A673 (cell line): ENCODE results near the gene NTNG1. TPM values are rescaled to one million over a fixed set of nuclear protein-coding genes. Genes with fewer than 3 reads are reported as not detected.

ENCODE experiments used
- BruUV-seq: library from RNA; stranded (reverse); fragments of 400-500 nt; replicated peaks from 2 replicates; lab custom pipeline; 2021; lab: Mats Ljungman, UMichigan
- CTCF ChIA-PET: fragments of 300-600 bp; sonication (Branson Sonifier 250); formaldehyde crosslinking; loops from one replicate; lab custom pipeline; 2022; ENCODE audit warnings: antibody characterized with exemption; lab: Charles Lee
- POLR2A ChIA-PET: fragments of 300-600 bp; sonication (Branson Sonifier 250); formaldehyde crosslinking; loops from one replicate; lab custom pipeline; 2022; ENCODE audit warnings: antibody characterized with exemption; ENCODE audit not compliant: low non-redundant PET; lab: Charles Lee
- DNase-seq: peaks from one replicate; pipeline ENCODE4 v3.0.0-alpha.2; 2015; ENCODE audit warnings: low spot score
- H3K27ac ChIP-seq: fragments of 200-600 bp; sonication (generic); 2 replicates; pipeline ENCODE4 v1.5.1; 2016; ENCODE audit warnings: mixed run types, low read depth, mild to moderate bottlenecking, mixed read lengths, antibody characterized with exemption, low read length; ENCODE audit not compliant: poor library complexity, severe bottlenecking
- H3K27me3 ChIP-seq: fragments of 200-600 bp; sonication (generic); replicated peaks from 2 replicates; pipeline ENCODE4 v1.6.1; 2017; ENCODE audit warnings: mixed run types, low read depth, mild to moderate bottlenecking, mixed read lengths, antibody characterized with exemption, low read length; ENCODE audit not compliant: insufficient read depth, poor library complexity
- H3K36me3 ChIP-seq: fragments of 200-600 bp; sonication (generic); 2 replicates; pipeline ENCODE4 v1.6.1; 2016; ENCODE audit warnings: mixed run types, mild to moderate bottlenecking, mixed read lengths, antibody characterized with exemption, low read length; ENCODE audit not compliant: insufficient read depth, poor library complexity, severe bottlenecking
- H3K4me1 ChIP-seq: fragments of 200-600 bp; sonication (generic); 2 replicates; pipeline ENCODE4 v1.6.1; 2017; ENCODE audit warnings: mixed run types, mild to moderate bottlenecking, mixed read lengths, antibody characterized with exemption, low read length; ENCODE audit not compliant: insufficient read depth, poor library complexity, severe bottlenecking
- H3K4me3 ChIP-seq: fragments of 200-600 bp; sonication (generic); 2 replicates; pipeline ENCODE4 v1.5.1; 2016; ENCODE audit warnings: low read depth, mixed run types, mild to moderate bottlenecking, mixed read lengths, low read length; ENCODE audit not compliant: poor library complexity, severe bottlenecking
- H3K9me3 ChIP-seq: fragments of 200-600 bp; sonication (generic); 2 replicates; pipeline ENCODE4 v1.6.1; 2016; ENCODE audit warnings: mixed run types, low read depth, mild to moderate bottlenecking, mixed read lengths, antibody characterized with exemption, low read length; ENCODE audit not compliant: poor library complexity, severe bottlenecking
- EZH2 ChIP-seq: fragments of 200-600 bp; sonication (generic); IDR thresholded peaks from 2 replicates; pipeline ENCODE4 v1.6.1; 2017; ENCODE audit warnings: borderline replicate concordance, low read depth, mild to moderate bottlenecking, mixed read lengths, antibody characterized with exemption, low read length; ENCODE audit not compliant: poor library complexity, severe bottlenecking
- intact Hi-C: fragments of 100-400 bp; cut with micrococcal nuclease; formaldehyde crosslinking; loops from one replicate; pipeline ENCODE4 v1.10.0; 2022; ENCODE audit not compliant: unreplicated experiment
- total RNA-seq: library from RNA; stranded (reverse); gene quantifications from 2 replicates; pipeline ENCODE4 v1.2.3, GENCODE V29; 2021
- TF ChIP-seq, protein P1 (sequence below): fragments of 300-800, 200-600 bp; sonication (generic); conservative IDR thresholded peaks from 2 replicates; pipeline ENCODE4 v1.5.1; 2017; ENCODE audit warnings: low read depth, mild to moderate bottlenecking, antibody characterized with exemption, low read length, moderate library complexity, mixed read lengths

NTNG1 gene
- total RNA-seq, 1 experiment from 2014 or later: 91.5 TPM

DNA sequence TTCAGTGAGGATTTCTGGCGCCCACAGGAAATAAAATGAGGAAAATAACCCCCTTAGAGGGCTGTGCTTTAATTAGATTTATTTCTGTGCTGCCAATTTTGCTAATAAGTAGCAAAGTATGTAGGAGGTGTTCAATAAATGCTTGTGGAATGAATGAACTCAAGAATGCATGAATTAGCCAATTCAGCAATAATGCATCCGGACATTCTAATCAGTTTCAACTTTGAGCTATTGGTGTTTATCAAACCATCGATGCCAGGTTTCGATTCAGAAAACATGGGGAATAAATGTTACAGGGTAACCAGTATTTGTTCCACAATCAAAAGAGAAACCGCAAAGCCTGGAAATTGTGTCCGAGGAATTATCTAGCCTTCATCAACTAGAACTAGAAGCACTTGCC is 353.2 kb downstream of the NTNG1 start:
- CTCF ChIA-PET: no interaction called here
- no TSS peak for BruUV-seq
- H3K4me3 ChIP-seq: no peak overlapping the region
- TF ChIP-seq, protein P1, sequence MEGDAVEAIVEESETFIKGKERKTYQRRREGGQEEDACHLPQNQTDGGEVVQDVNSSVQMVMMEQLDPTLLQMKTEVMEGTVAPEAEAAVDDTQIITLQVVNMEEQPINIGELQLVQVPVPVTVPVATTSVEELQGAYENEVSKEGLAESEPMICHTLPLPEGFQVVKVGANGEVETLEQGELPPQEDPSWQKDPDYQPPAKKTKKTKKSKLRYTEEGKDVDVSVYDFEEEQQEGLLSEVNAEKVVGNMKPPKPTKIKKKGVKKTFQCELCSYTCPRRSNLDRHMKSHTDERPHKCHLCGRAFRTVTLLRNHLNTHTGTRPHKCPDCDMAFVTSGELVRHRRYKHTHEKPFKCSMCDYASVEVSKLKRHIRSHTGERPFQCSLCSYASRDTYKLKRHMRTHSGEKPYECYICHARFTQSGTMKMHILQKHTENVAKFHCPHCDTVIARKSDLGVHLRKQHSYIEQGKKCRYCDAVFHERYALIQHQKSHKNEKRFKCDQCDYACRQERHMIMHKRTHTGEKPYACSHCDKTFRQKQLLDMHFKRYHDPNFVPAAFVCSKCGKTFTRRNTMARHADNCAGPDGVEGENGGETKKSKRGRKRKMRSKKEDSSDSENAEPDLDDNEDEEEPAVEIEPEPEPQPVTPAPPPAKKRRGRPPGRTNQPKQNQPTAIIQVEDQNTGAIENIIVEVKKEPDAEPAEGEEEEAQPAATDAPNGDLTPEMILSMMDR: no peak
- no peak for TF ChIP-seq EZH2
- no peak for DNase-seq
- H3K9me3 ChIP-seq: no peaks in the 10 kb centered on the region
- no peak overlapping the region for H3K27ac ChIP-seq
- POLR2A ChIA-PET: no interaction called here
- H3K36me3 ChIP-seq: no peaks in the 10 kb centered on the region
- no peaks in the 10 kb centered on the region for H3K4me1 ChIP-seq
- intact Hi-C loops: no loop called here
- no peaks in the 10 kb centered on the region for H3K27me3 ChIP-seq

GRCh38 chr1:107496002-107496401 is 355.2 kb downstream of the NTNG1 start:
- POLR2A ChIA-PET: no interaction called here
- H3K27ac ChIP-seq: no peak overlapping the region
- H3K9me3 ChIP-seq: no peaks in the 10 kb centered on the region
- TF ChIP-seq EZH2: no peak
- no peak for DNase-seq
- no peak overlapping the region for H3K4me3 ChIP-seq
- no TSS peak for BruUV-seq
- no peaks in the 10 kb centered on the region for H3K4me1 ChIP-seq
- H3K36me3 ChIP-seq: no peaks in the 10 kb centered on the region
- no peaks in the 10 kb centered on the region for H3K27me3 ChIP-seq
- CTCF ChIA-PET: no interaction called here
- intact Hi-C loops: no loop called here

DNA sequence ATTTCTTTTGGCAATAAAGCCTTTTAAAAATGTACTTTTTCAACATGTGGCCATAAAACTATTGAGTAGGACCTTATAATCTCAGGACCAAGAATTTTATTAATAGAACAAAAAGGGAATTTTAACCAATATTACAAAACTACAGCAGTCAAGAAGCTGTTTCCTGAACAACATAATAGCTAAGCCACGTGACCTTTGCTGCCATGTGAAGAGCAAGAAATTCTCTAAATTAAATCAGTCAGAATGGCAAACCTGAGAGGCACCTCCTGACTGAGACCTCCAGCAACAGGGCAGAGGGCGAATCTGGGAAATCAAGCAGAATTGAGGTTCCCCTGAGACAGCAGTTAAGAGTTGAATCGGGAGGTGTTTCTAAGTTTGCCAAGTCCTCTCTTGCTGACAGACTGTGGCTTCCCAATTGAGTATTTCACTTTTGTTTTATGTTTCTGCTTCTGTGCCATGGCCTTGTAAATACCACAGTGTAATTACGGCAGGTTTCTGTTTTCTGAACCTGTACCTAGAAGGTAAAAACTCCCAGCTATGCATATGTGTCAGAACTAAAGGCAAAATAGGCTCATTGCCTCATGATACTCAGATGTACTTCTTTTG is 358.4 kb downstream of the NTNG1 start:
- intact Hi-C loops: no loop called here
- TF ChIP-seq EZH2: no peak
- TF ChIP-seq, protein P1: no peak
- H3K4me3 ChIP-seq: no peak overlapping the region
- ChIA-PET CTCF (no interaction called here), POLR2A (no interaction called here)
- no peak overlapping the region for H3K27ac ChIP-seq
- no peaks in the 10 kb centered on the region for H3K9me3 ChIP-seq
- no peaks in the 10 kb centered on the region for H3K36me3 ChIP-seq
- H3K27me3 ChIP-seq: no peaks in the 10 kb centered on the region
- no peaks in the 10 kb centered on the region for H3K4me1 ChIP-seq
- BruUV-seq: no TSS peak
- no peak for DNase-seq

- intact Hi-C loops: no loop called here
- no TSS peak for BruUV-seq
- ChIA-PET POLR2A (no interaction called here), CTCF (no interaction called here)
- no peak for DNase-seq
- TF ChIP-seq EZH2: no peak
- TF ChIP-seq, protein P1: no peak
- no peaks in the 10 kb centered on the region for H3K27me3 ChIP-seq
- H3K4me1 ChIP-seq: no peaks in the 10 kb centered on the region
- no peaks in the 10 kb centered on the region for H3K9me3 ChIP-seq
- H3K27ac ChIP-seq: no peak overlapping the region
- H3K36me3 ChIP-seq: no peaks in the 10 kb centered on the region
- H3K4me3 ChIP-seq: no peak overlapping the region
Observed at GRCh38 chr1:107501081-107501605, 360.3 kb downstream of the NTNG1 start.
